HG03460 (cell line): ENCODE data around the gene LRATD1.
"Not testable (repeated sequence)": the region's sequence is repeated elsewhere in the genome, so short reads cannot be mapped to it uniquely, and the experiment has no call there.

ENCODE experiments used
- ATAC-seq: cut with Tn5 transposase; IDR thresholded peaks from one replicate; pipeline ENCODE4 v1.9.1; 2021; ENCODE audit not compliant: unreplicated experiment

LRATD1 gene

GRCh38 chr2:14632133-14632936 is at the start of gene LRATD1:
TSS of gene LRATD1 (plus strand) at chr2:14632717. CDS start at chr2:14633980, 1,263 bp downstream.
- ATAC-seq, result no peak

GRCh38 chr2:14583059-14583458 is 49.5 kb upstream of the LRATD1 start:
- ATAC-seq, result no peak

GRCh38 chr2:14583802-14584201 is 48.7 kb upstream of the LRATD1 start:
- no peak for ATAC-seq

- no peak for ATAC-seq
Measured at GRCh38 chr2:14587119-14587518, 45.4 kb upstream of the LRATD1 start.

GRCh38 chr2:14601156-14601770 is 31.3 kb upstream of the LRATD1 start:
- no peak for ATAC-seq

- ATAC-seq, result no peak
Measured at GRCh38 chr2:14602309-14602708, 30.2 kb upstream of the LRATD1 start.

- no peak for ATAC-seq
Measured at GRCh38 chr2:14603676-14604075, 28.8 kb upstream of the LRATD1 start.

GRCh38 chr2:14608245-14608644 is 24.3 kb upstream of the LRATD1 start:
- no peak for ATAC-seq

- no peak for ATAC-seq
Measured at GRCh38 chr2:14614017-14614416, 18.5 kb upstream of the LRATD1 start.

GRCh38 chr2:14615121-14615520 is 17.4 kb upstream of the LRATD1 start:
- no peak for ATAC-seq

GRCh38 chr2:14615760-14616159 is 16.8 kb upstream of the LRATD1 start:
- no peak for ATAC-seq

- no peak for ATAC-seq
Measured at GRCh38 chr2:14616342-14616741, 16.2 kb upstream of the LRATD1 start.

GRCh38 chr2:14616950-14617349 is 15.6 kb upstream of the LRATD1 start:
- ATAC-seq, result no peak

- ATAC-seq, result no peak
Measured at GRCh38 chr2:14619441-14619840, 13.1 kb upstream of the LRATD1 start.

- no peak for ATAC-seq
Measured at GRCh38 chr2:14621114-14621513, 11.4 kb upstream of the LRATD1 start.

GRCh38 chr2:14621906-14622549 is 10.5 kb upstream of the LRATD1 start:
- ATAC-seq, result no peak

- not testable (repeated sequence) for ATAC-seq
Measured at GRCh38 chr2:14622550-14622939, 10.0 kb upstream of the LRATD1 start.

GRCh38 chr2:14623237-14623636 is 9.3 kb upstream of the LRATD1 start:
- no peak for ATAC-seq

- ATAC-seq, result no peak
Measured at GRCh38 chr2:14626873-14627272, 5.6 kb upstream of the LRATD1 start.

- ATAC-seq, result no peak
Measured at GRCh38 chr2:14628901-14629300, 3.6 kb upstream of the LRATD1 start.

- ATAC-seq, result no peak
Measured at GRCh38 chr2:14631406-14632040, 994 bp upstream of the LRATD1 start.

- no peak for ATAC-seq
Measured at GRCh38 chr2:14633061-14633460, 544 bp downstream of the LRATD1 start.
